ENCODE measurements around the gene AADACL3. TPM values are rescaled to one million over a fixed set of nuclear protein-coding genes. Genes with fewer than 3 reads are reported as not detected.

The AADACL3 gene
- total and polyA plus RNA-seq, 2 of the 8 experiments (the other 6 are each of a cell fraction or from before 2014, with no cell fraction given) = 0.33 to 2.3 TPM

DNA sequence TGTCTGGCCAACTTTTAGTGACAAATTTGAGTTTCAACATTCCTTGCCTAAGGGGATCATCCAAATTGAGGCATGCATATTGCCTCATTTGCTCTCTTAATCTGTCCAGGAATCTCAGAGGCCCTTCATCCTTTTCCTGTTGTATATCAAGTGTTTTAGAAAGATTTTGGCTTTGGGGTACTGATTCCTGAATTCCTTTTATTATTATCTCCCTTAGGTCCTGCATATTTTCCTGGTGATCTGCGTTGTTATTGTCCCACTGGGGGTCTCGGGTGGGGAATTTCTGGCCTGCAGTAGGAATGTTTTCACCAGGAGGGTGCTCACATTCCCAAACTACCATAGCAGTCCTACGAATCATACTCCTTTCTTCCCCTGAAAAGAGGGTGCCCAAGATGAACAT lies 4.4 kb upstream of the AADACL3 start (continued):
- TF ChIP-seq RFX5 (IDR thresholded peaks at IDR 0.05; ENCODE audit: borderline replicate concordance, low read depth, low read length) (no peak), SIX5 (IDR thresholded peaks at IDR 0.05; ENCODE audit: low read depth, low read length) (no peak), CBX5 (IDR thresholded peaks at IDR 0.05; ENCODE audit: low read depth, low read length) (no peak), YY1 (IDR thresholded peaks at IDR 0.05; ENCODE audit: low read depth, low read length) (no peak), BRCA1 (IDR thresholded peaks at IDR 0.05; ENCODE audit: low read depth, low read length) (no peak)
- TF ChIP-seq, protein P1, sequence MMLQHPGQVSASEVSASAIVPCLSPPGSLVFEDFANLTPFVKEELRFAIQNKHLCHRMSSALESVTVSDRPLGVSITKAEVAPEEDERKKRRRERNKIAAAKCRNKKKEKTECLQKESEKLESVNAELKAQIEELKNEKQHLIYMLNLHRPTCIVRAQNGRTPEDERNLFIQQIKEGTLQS (IDR thresholded peaks at IDR 0.05; ENCODE audit: insufficient read depth, low read depth, low read length) = no peak
